A204.1 (cell line): ENCODE measurements around the gene HDDC2.
"Not testable (repeated sequence)": the region's sequence is repeated elsewhere in the genome, so short reads cannot be mapped to it uniquely, and the experiment has no call there.

Experiments
- FAIRE-seq: peaks from 2 replicates; lab custom pipeline; 2012; peaks lifted over from hg19 to GRCh38; lab: Jason Lieb, UNC

HDDC2 gene

GRCh38 chr6:125306756-125307149, 5.0 kb upstream of the HDDC2 start:
- no peak for FAIRE-seq

- FAIRE-seq = no peak
Observed at GRCh38 chr6:125304970-125305660, 3.3 kb upstream of the HDDC2 start.

GRCh38 chr6:125303512-125303854, 1.7 kb upstream of the HDDC2 start:
- no peak for FAIRE-seq

GRCh38 chr6:125302840-125303511, 1.2 kb upstream of the HDDC2 start:
- no peak for FAIRE-seq

GRCh38 chr6:125300992-125301434, 754 bp downstream of the HDDC2 start:
- FAIRE-seq = no peak

- FAIRE-seq = no peak
Observed at GRCh38 chr6:125299257-125299656, 2.5 kb downstream of the HDDC2 start.

GRCh38 chr6:125296471-125296870, 5.3 kb downstream of the HDDC2 start:
- FAIRE-seq = no peak

GRCh38 chr6:125294925-125295324, 6.8 kb downstream of the HDDC2 start:
- FAIRE-seq = no peak

GRCh38 chr6:125294036-125294435, 7.7 kb downstream of the HDDC2 start:
- no peak for FAIRE-seq

- FAIRE-seq = no peak
Observed at GRCh38 chr6:125293587-125293986, 8.2 kb downstream of the HDDC2 start.

GRCh38 chr6:125287718-125288117, 14.0 kb downstream of the HDDC2 start:
- no peak for FAIRE-seq

- no peak for FAIRE-seq
Observed at GRCh38 chr6:125285936-125286335, 15.8 kb downstream of the HDDC2 start.

- FAIRE-seq = no peak
Observed at GRCh38 chr6:125285353-125285752, 16.4 kb downstream of the HDDC2 start.

- FAIRE-seq = not testable (repeated sequence)
Observed at GRCh38 chr6:125282470-125282869, 19.3 kb downstream of the HDDC2 start.

- not testable (repeated sequence) for FAIRE-seq
Observed at GRCh38 chr6:125280370-125281035, 21.3 kb downstream of the HDDC2 start.

GRCh38 chr6:125279961-125280360, 21.8 kb downstream of the HDDC2 start:
- no peak for FAIRE-seq

GRCh38 chr6:125277838-125278237, 23.9 kb downstream of the HDDC2 start:
- no peak for FAIRE-seq

- no peak for FAIRE-seq
Observed at GRCh38 chr6:125275779-125276178, 26.0 kb downstream of the HDDC2 start.

- FAIRE-seq = no peak
Observed at GRCh38 chr6:125274935-125275334, 26.8 kb downstream of the HDDC2 start.

GRCh38 chr6:125273965-125274364, 27.8 kb downstream of the HDDC2 start:
- FAIRE-seq = no peak

GRCh38 chr6:125273251-125273650, 28.5 kb downstream of the HDDC2 start:
- FAIRE-seq = no peak

- FAIRE-seq = no peak
Observed at GRCh38 chr6:125271486-125272159, 30.1 kb downstream of the HDDC2 start.

- FAIRE-seq = no peak
Observed at GRCh38 chr6:125270380-125270779, 31.4 kb downstream of the HDDC2 start.
